GM21381 (cell line): ENCODE measurements around the gene TP53BP2.
A peak's percentile ranks its signal among the peaks of the same experiment; 100 is the strongest.
"Not testable (repeated sequence)": the region's sequence is repeated elsewhere in the genome, so short reads cannot be mapped to it uniquely, and the experiment has no call there.

ENCODE experiments used
- ATAC-seq: cut with Tn5 transposase; IDR thresholded peaks from one replicate; pipeline ENCODE4 v1.9.1; 2021; ENCODE audit warnings: mild to moderate bottlenecking, moderate library complexity; ENCODE audit not compliant: unreplicated experiment

Gene TP53BP2

GRCh38 chr1:223831755-223832636 lies 13.8 kb downstream of the TP53BP2 start:
- peak; percentile 39 for ATAC-seq

GRCh38 chr1:223829678-223830077 lies 16.1 kb downstream of the TP53BP2 start:
- ATAC-seq = no peak

GRCh38 chr1:223828162-223828848 lies 17.4 kb downstream of the TP53BP2 start:
- no peak for ATAC-seq

GRCh38 chr1:223827193-223827663 lies 18.5 kb downstream of the TP53BP2 start:
- ATAC-seq = no peak

GRCh38 chr1:223825767-223826748 lies 19.7 kb downstream of the TP53BP2 start:
- no peak for ATAC-seq

- no peak for ATAC-seq
Measured at GRCh38 chr1:223824712-223825111, 21.0 kb downstream of the TP53BP2 start.

GRCh38 chr1:223824287-223824686 lies 21.5 kb downstream of the TP53BP2 start:
- ATAC-seq = no peak

GRCh38 chr1:223820971-223821370 lies 24.8 kb downstream of the TP53BP2 start:
- no peak for ATAC-seq

GRCh38 chr1:223820515-223820858 lies 25.3 kb downstream of the TP53BP2 start:
- ATAC-seq = no peak

GRCh38 chr1:223819730-223820514 lies 25.8 kb downstream of the TP53BP2 start:
- no peak for ATAC-seq

- not testable (repeated sequence) for ATAC-seq
Measured at GRCh38 chr1:223817265-223817664, 28.5 kb downstream of the TP53BP2 start.

- no peak for ATAC-seq
Measured at GRCh38 chr1:223815865-223816264, 29.9 kb downstream of the TP53BP2 start.

GRCh38 chr1:223815020-223815853 lies 30.5 kb downstream of the TP53BP2 start:
- ATAC-seq = no peak

GRCh38 chr1:223813645-223814044 lies 32.1 kb downstream of the TP53BP2 start:
- ATAC-seq = no peak

GRCh38 chr1:223811634-223812101 lies 34.1 kb downstream of the TP53BP2 start:
- ATAC-seq = no peak

- no peak for ATAC-seq
Measured at GRCh38 chr1:223810586-223810985, 35.2 kb downstream of the TP53BP2 start.

- not testable (repeated sequence) for ATAC-seq
Measured at GRCh38 chr1:223809905-223810304, 35.8 kb downstream of the TP53BP2 start.

- no peak for ATAC-seq
Measured at GRCh38 chr1:223803211-223803610, 42.5 kb downstream of the TP53BP2 start.

GRCh38 chr1:223802602-223803001 lies 43.1 kb downstream of the TP53BP2 start:
- ATAC-seq = no peak
